SH-SY5Y (cell line): ENCODE results near the gene MAPK12.

Experiments used
- GATA2 ChIP-seq: IDR thresholded peaks from 2 replicates; pipeline ENCODE4 v1.6.1; 2011; ENCODE audit warnings: mild to moderate bottlenecking, low read depth, low read length
- GATA3 ChIP-seq: IDR thresholded peaks from 2 replicates; pipeline ENCODE4 v1.6.1; 2011; ENCODE audit warnings: low read depth, mild to moderate bottlenecking, low read length, moderate library complexity

DNA sequence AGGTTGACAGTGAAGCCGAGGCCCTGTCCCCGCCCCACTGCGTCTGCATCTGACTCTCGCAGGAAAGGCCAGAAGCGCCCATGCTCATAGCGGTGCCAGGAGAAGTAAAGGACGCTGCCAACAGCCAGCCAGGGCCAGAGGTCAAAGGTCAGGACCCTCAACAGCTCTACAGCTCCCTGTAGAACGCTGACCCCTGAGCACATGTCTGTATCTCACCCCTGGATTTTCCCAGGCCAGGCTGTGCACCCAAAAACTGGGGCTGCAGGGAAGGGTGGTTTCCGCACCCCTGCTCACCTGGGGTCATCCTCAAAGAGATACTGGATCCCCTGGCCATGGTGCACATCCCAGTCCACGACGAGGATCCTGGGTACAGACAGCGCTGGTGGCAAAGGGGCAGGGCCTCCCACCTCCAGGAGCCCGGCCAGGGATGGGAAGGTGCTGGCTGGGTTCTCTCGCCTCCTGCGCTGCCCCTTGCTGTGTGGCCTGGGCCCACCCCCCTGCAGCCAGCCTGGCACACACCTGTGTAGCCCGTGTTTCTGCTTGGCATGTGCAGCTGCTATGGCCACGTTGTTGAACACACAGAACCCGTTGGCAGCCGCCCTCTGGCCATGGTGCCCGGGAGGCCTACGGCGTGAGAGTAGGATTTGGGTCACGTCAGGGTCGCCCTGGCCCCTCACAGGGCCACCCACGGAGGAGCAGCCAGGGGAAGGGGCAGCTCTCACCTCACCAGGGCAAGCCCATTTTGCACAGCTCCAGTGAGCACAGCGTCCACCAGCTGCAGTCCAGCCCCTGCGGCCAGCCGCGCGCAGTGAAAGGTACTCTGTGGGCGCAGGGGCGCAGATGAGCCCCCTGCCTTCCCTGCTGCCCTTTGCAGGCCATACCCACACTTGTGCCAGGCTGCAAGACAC, 11.9 kb downstream of the MAPK12 start:
- no peak for TF ChIP-seq GATA3
- TF ChIP-seq GATA2: no peak
